NOMO-1 treated with DMSO at 0.1 percent for 48 hours (cell line): Measurements from ENCODE around the gene SHLD3.
A peak's percentile ranks its signal among the peaks of the same experiment; 100 is the strongest.
"Not testable (repeated sequence)": the region's sequence is repeated elsewhere in the genome, so short reads cannot be mapped to it uniquely, and the experiment has no call there.

Experiments used
- DNase-seq: peaks from one replicate; lab custom pipeline; 2025; ENCODE audit not compliant: unreplicated experiment; lab: John Stamatoyannopoulos, UW

Gene SHLD3, protein sequence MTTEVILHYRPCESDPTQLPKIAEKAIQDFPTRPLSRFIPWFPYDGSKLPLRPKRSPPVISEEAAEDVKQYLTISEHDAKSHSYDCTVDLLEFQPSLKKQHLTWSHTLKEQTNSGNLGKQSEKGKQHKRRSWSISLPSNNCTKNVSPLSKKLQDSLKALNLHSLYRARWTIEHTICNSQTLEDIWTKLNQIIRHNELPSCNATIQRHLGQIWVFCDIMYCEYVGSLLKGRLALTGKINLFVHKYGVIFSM

GRCh38 chr5:65624571-65625555, at the start of gene SHLD3, which contains the start of gene TRAPPC13:
SHLD3 (plus strand) TSS chr5:65625027; CDS start chr5:65629588, 4,561 bp downstream.
TRAPPC13 (plus strand) TSS chr5:65625027; CDS start chr5:65625061, 34 bp downstream.
- DNase-seq, result peak; percentile 92

DNA sequence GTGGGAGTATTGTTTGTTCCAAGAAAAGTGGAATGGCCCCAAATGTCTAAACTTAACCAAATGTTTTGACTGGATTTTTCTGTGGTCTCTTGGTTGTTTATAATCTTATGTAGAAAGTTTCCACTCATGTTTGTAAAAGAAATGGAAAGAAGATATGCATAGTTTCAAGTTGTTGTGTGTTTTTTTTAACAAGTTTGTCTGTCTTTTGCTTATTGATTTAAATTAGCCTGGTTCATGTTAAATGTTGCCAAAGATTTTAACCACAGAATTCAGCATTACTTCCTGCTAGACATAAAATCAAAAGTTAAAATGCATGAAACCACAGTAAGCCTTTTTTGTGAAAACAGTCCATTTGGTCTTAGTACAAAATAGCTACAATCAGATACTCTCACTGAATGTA, 47.7 kb upstream of the SHLD3 start:
- no peak for DNase-seq

DNA sequence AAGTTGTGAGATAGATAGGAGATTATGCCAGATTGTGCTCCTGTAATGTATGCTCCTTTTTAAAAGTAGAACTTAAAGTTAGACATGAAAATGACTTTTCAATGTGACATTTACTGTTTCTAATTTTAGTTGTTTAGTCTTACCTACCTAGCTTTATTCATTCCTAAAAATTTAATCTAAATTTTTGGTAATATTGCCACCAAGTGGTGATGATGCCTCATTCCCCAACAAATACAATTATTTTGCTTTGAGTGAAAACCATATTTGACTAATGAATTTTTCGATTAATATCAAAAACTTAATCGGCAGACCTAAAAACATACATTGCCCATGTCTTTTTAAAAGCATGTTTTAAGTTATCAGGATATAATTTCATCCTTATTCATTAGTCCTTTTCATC, 36.1 kb upstream of the SHLD3 start:
- DNase-seq, result no peak

DNA sequence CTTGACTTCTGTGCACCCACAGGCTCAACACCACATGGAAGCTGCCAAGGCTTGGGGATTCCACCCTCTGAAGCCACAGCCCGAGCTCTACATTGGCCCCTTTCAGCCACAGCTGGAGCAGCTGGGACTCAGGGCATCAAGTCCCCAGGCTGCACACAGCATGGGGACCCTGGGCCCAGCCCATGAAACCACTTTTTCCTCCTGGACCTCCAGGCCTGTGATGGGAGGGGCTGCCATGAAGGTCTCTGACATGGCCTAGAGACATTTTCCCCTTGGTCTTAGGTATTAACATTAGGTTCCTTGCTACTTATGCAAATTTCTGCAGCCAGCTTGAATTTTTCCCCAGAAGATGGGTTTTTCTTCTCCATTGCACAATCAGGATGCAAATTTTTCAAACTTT, 23.1 kb upstream of the SHLD3 start:
- DNase-seq, result not testable (repeated sequence)

DNA sequence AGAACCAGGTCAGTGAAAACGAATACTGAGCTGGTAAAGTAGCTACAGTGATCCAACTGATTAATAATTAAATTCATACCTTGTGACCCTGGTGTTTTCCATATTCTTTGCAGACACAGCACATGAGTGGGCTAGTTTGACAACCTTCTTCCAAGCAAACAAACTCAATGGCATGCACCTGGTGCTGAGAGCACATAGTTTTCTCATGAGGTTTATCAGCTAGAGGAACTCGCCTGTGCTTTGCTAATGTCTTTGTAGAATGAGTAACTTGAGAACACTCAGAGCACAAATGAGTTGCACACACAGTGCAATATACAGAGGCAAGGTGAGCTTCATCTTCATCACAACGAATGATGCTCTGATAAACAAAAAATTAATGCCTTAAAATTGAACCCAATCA, 13.3 kb upstream of the SHLD3 start:
- DNase-seq, result no peak

- no peak for DNase-seq
Observed at GRCh38 chr5:65612298-65612907, 12.4 kb upstream of the SHLD3 start.

GRCh38 chr5:65620021-65620420, 4.8 kb upstream of the SHLD3 start:
- no peak for DNase-seq

GRCh38 chr5:65621961-65622360, 2.9 kb upstream of the SHLD3 start:
- DNase-seq, result not testable (repeated sequence)

GRCh38 chr5:65623482-65623881, 1.3 kb upstream of the SHLD3 start:
- DNase-seq, result no peak

- peak; percentile 93 for DNase-seq
Observed at GRCh38 chr5:65624025-65624570, 729 bp upstream of the SHLD3 start, which contains the start of gene TRIM23. TRIM23 (minus strand) TSS chr5:65624333; CDS start chr5:65624274, 59 bp downstream.

- DNase-seq, result peak; percentile 20
Observed at GRCh38 chr5:65625743-65626142, 916 bp downstream of the SHLD3 start.

DNA sequence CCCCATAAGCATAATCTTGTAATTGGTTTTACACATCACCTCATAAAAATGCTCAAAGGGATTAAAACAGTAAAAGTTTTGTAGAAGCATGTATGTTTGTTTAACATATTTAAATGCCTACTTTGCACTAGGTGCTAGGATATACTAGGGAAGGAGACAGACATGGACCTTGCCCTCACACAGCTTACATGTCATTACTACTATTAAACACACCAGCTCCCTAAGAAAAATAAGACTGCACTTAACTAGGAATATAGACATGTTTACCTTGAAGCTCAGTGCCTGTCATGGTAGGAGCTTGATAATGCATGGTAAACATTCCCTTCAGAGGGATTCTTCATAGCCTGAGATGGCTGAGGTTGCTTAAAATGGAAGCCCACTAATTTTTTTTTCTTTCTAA, 6.2 kb downstream of the SHLD3 start:
- DNase-seq, result no peak

GRCh38 chr5:65640240-65640639, 15.4 kb downstream of the SHLD3 start:
- no peak for DNase-seq

DNA sequence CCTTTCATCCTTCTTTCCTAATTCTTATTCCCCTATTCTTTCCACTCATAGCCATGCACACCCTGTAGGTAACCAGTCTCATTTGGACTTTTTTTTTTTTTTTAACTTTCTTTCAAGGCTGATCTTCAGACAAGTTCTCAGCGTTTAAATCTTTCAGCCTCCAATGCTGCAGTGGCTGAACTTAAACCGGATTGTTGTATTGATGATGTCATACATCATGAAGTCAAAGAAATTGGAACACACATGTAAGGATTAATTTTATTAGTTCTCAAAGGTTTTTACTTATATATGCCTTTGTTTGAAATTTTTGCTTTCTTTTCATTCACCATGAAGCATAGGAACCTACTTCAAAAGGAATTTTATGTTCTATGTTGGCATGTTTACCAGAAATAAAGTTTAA, 22.1 kb downstream of the SHLD3 start:
- DNase-seq, result no peak

- DNase-seq, result no peak
Observed at GRCh38 chr5:65647941-65648340, 23.1 kb downstream of the SHLD3 start.

DNA sequence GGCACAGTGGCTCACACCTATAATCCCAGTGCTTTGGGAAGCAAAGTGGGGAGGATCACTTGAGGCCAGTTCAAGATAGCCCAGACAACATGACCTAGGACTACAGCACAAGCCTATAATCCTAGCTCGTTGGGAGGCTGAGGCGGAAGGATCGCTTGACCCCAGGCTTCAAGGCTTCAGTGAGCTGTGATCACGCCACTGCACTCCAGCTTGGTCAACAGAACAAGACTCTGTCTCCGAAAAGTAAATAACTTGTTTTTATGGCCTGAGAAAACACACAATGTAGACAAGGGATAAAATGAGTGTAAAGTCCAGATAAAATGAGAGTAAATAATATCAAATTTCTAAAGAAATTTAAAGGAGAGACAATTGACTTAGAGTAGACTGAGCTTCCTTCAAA, 26.3 kb downstream of the SHLD3 start:
- no peak for DNase-seq

- no peak for DNase-seq
Observed at GRCh38 chr5:65654713-65655112, 29.9 kb downstream of the SHLD3 start.

- no peak for DNase-seq
Observed at GRCh38 chr5:65663804-65664521, 39.1 kb downstream of the SHLD3 start.

- peak; percentile 81 for DNase-seq
Observed at GRCh38 chr5:65668696-65669095, 43.9 kb downstream of the SHLD3 start.

DNA sequence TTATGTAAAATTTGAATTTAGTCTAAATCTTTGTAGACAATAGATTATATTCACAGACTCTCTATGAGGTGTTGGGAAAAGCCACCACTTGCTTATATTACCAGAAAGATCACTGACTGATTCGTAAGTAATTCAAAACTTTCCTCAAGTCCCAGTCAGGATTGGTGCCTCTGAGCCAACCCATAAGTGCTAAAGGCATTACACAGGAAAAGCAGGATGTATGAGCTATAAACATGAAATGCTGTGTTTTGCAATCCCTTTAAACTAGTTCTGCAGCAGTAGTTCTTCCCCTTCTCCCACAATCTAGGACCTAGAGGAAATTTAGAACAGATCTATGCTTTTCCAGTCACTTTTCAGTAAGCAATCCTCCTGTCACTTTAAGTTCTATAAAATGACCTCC, 48.0 kb downstream of the SHLD3 start:
- peak; percentile 20 for DNase-seq

- no peak for DNase-seq
Observed at GRCh38 chr5:65674749-65675148, 49.9 kb downstream of the SHLD3 start.
